ENCODE results near the gene PRKCZ.

Gene PRKCZ

GRCh38 chr1:2067981-2068380 lies 17.8 kb downstream of the PRKCZ start:
- FAIRE-seq: no peak

- FAIRE-seq: no peak
Measured at GRCh38 chr1:2068951-2069350, 18.7 kb downstream of the PRKCZ start.

- no peak for FAIRE-seq
Measured at GRCh38 chr1:2070016-2070415, 19.8 kb downstream of the PRKCZ start.

DNA sequence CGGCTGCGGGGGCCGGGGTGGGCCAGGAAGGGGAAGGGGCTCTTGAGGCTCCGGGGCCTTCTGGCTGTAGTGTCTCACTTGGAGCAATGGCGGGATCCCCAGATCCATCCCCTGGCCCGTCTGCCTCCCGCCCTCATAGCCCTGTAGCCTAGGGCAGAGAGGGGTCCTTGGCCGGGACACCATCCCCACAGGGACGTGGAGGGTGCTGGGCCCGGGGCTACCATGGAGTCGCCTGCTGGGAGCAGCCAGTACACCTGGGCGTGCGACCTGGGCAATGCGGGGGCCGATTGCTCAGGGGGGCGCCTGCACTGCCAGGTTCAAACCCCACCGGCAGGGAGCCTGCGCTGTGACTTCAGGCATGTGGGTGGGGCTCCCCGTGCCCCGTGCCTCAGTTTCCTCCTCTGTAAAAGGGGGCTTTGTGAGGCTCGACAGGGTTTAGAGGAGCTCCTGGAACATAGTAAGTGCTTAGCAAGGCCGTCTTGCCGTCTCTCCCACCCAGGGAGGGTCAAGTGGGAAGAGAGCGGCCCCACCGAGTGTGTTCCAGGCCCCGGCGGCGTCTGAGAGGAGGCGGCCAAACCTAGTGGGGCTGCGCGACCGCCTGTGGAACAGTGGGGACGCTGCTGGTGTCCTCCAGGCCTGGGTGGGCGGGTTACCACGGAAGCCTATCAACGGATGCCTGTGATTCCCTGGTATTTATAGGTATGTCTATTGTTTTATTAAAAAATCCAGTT lies 20.8 kb downstream of the PRKCZ start:
- no peak for FAIRE-seq

DNA sequence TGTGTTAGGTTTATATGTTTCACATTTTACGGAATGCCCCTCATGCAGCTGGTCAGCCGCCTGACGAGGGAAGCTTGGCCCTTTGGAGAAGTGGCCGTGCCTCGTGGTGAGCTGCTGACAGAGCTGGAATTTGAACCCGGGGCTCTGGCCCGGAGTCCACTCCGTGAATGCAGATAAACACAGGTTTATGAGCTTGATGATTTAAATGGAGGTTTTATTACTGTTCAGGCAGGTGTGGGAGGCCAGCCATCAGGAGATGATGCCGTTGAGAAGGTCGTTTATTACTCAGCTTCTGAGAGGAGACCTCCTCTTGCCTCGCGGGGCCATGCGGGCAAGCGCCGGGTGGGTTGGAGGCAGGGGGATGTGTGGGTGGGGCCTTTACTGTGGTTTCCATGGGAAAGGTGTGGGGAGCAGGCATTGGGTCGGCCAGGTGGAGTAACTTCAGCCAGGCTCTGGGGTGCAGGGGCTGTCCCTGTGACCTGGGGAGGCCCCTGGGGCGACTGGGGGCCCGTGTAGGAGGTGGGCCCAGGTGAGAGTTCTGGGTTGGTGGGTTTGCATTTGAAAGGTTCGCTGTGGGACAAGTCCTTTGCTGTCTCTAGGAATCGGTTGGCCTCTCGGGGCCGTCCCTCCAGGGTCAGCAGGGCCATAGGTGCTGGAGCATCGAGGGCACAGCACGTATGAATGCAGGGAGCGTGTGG lies 22.0 kb downstream of the PRKCZ start:
- no peak for FAIRE-seq

DNA sequence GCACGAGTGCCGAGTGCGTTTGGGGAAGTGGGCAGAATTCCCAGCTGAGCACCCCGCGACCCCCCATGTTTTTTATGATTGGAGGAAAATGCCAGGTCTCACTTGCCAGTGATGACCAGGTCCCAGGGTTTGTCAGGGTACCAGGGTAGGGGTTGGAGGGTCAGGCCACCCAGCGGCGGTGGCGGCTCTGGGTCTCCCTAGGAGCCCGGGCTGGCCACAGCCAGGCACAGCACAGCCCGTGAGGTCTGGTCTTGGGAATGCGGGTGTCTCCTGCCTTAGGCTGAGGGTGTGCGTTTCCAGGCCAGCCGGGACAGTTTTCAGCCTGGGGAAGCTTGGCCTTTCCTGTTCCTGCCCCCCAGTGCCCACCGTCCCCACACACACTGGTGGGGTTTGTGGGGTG lies 22.7 kb downstream of the PRKCZ start:
- no peak for FAIRE-seq

DNA sequence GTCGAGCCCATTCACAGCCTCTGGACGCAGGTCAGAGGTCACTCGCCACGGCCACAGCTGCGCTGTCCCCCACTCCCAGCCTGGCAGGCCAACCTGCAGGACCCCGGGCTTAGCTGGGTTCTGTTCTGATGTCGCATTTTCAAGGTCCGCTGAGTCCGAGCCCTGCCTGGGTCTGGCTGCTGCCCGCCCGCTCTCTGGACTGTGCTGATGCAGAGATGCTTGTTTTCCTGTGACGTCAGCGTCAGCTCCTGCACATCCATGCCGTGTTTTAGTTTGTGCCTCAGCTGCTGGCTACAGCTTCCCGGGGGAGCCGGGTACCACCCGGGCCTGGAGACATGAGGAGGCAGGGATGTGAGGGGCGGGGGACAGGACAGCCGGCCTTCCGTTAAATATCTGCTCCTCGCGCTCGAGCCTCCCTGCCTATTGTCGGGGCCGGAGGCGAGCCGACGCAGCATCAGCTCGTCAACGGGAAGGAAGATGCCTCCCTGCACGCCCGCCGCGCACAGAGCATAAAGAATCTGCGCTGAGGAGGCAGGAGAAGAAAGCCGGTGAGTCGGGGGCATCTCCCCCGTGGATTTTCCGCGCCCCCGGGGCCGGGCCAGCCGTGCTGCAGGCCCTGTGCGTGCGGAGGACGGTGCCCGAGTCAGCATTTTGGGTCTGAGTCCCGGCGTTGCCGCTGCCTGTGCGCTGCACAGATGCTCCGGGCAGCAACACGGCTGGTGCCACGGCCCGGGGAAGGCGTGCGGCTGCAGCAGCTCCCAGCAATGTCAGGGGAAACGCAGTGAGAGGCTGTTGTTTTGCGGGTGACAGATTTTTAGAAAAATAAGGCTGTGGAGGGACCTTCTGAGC lies 23.4 kb downstream of the PRKCZ start:
- no peak for FAIRE-seq

GRCh38 chr1:2074396-2074795 lies 24.2 kb downstream of the PRKCZ start:
- no peak for FAIRE-seq

GRCh38 chr1:2074944-2075740 lies 24.9 kb downstream of the PRKCZ start:
- FAIRE-seq: no peak

GRCh38 chr1:2076826-2077225 lies 26.6 kb downstream of the PRKCZ start:
- no peak for FAIRE-seq

DNA sequence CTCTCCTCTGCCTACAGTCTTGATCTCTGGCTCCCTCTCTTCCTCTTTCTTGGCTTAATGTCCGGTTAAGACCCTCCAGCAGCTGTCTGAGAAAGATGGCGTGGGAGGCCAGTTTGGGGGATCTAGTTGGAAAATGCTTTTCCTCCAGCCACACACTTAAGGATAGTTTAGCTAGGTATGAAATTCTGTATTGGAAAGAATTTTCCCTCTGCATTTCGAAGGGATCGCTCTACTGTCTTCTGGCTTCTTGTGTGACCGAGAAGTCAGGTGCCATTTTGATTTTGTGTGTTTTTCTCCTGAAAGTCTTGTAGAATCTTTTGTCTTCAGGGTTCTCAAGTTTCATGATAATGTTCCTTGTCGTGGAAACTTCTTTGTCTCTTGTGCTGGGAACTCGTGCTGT lies 28.0 kb downstream of the PRKCZ start:
- no peak for FAIRE-seq

- FAIRE-seq: no peak
Measured at GRCh38 chr1:2079396-2080085, 29.3 kb downstream of the PRKCZ start.

DNA sequence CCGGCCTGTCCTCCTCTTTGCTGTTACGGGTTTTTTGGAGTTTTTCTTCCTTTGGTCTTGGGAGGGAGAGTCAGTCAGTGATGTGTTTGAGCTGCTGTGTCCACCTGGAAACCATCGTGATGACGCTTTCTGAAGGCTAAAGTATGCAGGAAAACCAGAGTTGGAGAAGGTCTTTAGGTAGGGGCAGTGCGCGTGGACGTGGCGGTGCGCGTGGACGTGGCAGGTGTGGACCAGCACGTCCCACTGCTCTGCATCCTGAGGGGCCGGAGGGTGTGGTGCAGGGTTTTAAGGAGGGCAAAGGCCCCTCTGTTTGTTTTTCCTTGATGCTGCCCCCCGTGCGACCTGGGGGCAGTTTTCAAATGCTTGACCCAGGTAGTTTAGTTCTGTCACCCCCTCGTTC lies 29.9 kb downstream of the PRKCZ start:
- no peak for FAIRE-seq

- no peak for FAIRE-seq
Measured at GRCh38 chr1:2080884-2081283, 30.7 kb downstream of the PRKCZ start.

- no peak for FAIRE-seq
Measured at GRCh38 chr1:2081326-2081885, 31.2 kb downstream of the PRKCZ start.

DNA sequence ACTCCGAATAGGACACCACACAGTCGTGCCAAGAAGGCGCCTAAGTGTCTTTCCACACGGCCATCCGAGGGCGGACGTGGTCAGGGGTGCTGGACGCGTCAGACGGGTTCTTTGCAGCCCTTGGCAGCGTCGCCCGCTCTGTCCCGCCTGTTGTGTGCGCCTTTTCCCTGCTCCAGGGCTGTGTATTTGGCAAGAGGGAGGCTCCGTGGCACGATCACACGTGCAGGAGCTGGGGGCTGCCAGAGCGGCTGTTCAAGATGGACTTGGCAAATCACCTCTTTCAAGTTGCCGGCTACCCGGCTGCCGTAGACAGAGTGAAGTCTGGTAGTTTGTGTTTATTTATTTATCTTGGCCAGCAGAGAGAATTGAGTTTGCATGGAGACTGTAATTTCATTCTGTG lies 31.9 kb downstream of the PRKCZ start:
- FAIRE-seq: no peak

GRCh38 chr1:2083666-2084065 lies 33.5 kb downstream of the PRKCZ start:
- FAIRE-seq: no peak

DNA sequence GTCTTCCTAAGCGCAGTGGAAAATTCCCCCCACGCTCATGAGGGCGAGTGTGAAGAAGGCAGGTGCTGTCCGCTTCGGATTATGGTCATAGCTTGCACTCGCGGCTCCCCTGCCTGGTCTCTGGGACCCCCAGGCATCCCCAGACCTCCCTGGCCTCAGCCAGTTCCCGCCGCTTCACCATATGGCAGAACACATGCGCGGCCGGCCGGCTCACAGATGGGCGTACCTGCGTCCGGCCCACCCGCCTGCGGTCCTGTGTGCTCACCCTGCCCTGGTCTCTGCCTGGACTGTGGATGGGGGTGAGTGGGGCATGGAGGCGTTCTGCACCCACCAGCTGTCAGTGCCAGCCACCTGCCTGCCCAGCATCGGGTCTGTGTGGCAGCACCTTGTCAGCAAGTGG lies 34.1 kb downstream of the PRKCZ start:
- no peak for FAIRE-seq

GRCh38 chr1:2085080-2085479 lies 34.9 kb downstream of the PRKCZ start:
- no peak for FAIRE-seq

DNA sequence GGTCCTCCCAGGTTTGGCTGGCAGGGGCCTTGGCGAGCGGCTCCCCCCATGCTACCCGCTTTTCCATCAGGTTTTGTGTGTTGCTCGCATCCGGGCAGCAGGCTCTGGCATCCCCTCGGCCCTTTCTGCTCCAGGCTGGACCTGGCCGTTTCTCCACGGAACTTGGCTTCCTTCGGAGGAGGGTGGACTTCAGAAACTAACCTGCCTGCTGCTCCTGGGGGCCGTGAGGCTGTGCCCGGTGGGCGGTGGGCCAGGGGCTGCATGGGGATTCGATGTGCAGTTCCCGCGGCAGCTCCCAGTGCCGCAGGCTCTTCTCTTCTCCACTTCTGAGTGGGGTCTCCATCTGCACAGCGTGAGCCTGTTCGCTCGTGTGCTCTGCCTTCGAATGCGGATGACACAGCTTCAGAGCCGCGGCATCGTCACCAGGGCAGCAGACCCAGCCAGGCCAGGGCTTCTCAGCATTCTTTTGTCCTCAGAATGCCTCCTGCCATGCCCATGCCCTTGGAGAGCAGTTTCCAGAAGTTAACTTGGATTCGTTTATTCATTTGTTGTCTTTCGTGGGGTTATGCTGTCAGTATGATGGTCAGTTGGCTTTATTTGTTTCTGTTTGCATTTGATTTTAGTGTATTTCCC lies 36.4 kb downstream of the PRKCZ start:
- no peak for FAIRE-seq

- no peak for FAIRE-seq
Measured at GRCh38 chr1:2087766-2088165, 37.6 kb downstream of the PRKCZ start.

Data from endometrium (tissue), 2 donors.